ENCODE data around the gene MAP3K14.
A peak's percentile ranks its signal among the peaks of the same experiment; 100 is the strongest.

The MAP3K14 gene

DNA sequence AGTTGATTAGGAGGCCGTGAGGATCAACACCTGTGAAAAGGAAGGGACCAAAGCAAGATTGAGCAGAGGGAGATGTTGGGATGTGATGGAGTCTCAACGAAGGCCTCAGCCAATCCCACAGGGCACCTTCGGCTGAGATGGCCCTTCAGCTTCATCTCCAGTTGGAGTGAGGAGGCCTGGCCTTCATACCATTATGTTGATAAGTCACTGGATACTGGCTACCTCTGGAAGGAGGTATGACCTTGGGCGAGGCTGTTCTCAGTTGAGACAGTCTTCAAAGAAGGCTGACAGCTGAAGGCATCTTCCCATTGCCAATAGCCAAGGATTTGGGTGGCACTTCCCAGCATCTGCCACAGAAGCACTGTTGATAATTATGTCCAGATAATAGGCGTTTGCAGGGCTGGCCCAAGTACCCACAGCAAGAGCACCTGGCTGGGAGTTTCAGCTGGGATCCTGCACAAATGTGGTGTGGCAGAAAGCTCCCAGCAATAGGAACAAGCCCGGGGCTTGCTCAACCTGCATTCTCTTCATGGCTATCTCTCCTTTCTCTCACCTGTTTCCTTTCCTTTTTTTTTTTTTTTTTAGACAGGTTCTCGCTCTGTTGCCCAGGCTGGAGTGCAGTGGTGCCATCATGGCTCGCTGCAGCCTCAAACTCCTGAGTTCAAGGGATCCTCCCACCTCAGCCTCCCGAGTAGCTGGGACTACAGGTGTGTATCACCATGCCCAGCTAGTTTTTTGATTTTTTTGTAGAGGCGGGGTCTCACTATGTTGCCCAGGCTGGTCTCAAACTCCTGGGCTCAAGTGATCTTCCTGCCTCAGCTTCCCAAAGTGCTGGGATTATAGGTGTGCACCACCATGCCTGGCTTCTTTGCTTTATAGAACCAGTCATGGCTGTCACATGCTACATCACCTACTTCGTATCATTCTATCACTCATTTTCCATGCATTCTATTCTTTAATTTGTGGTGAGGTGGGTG is 18.2 kb upstream of the MAP3K14 start:
- TF ChIP-seq, protein P1, sequence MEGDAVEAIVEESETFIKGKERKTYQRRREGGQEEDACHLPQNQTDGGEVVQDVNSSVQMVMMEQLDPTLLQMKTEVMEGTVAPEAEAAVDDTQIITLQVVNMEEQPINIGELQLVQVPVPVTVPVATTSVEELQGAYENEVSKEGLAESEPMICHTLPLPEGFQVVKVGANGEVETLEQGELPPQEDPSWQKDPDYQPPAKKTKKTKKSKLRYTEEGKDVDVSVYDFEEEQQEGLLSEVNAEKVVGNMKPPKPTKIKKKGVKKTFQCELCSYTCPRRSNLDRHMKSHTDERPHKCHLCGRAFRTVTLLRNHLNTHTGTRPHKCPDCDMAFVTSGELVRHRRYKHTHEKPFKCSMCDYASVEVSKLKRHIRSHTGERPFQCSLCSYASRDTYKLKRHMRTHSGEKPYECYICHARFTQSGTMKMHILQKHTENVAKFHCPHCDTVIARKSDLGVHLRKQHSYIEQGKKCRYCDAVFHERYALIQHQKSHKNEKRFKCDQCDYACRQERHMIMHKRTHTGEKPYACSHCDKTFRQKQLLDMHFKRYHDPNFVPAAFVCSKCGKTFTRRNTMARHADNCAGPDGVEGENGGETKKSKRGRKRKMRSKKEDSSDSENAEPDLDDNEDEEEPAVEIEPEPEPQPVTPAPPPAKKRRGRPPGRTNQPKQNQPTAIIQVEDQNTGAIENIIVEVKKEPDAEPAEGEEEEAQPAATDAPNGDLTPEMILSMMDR (conservative IDR thresholded peaks at IDR 0.05; ENCODE audit: low read depth): no peak
- no peak overlapping the region for H3K27ac ChIP-seq
- ChIA-PET CTCF (interaction anchor here (0.6 kb wide), 2 partner anchors 7 to 57 kb away, joined by 4 read pairs; no protein-coding TSS in a partner anchor), POLR2A (ENCODE audit: low non-redundant PET) (no interaction called here)
- DNase-seq (ENCODE audit: low spot score): no peak

DNA sequence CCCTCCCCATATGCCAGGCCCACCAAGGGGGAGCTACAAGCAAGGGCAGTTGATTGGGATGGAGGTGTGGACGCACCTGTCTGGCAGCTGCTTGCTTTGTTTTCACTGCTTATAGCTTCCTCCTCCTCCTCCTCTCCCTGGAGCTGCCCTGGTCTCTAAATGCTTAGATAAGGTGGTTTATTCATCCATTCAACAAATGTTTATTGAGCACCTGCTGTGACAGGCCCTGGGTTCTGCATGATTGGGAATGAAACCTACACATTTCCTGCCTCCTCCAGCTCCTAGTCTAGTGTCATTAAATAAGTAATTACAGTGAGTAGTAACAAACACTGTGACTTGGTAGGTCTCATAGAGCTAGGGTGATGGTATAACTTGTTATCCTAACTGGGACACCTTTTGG is 17.4 kb upstream of the MAP3K14 start:
- ChIA-PET CTCF (interaction anchor here (0.6 kb wide), 1 partner anchor 57 kb away, joined by 4 read pairs; no protein-coding TSS in a partner anchor), POLR2A (ENCODE audit: low non-redundant PET) (no interaction called here)
- DNase-seq (ENCODE audit: low spot score): no peak
- TF ChIP-seq, protein P1 (conservative IDR thresholded peaks at IDR 0.05; ENCODE audit: low read depth): no peak
- no peak overlapping the region for H3K27ac ChIP-seq

DNA sequence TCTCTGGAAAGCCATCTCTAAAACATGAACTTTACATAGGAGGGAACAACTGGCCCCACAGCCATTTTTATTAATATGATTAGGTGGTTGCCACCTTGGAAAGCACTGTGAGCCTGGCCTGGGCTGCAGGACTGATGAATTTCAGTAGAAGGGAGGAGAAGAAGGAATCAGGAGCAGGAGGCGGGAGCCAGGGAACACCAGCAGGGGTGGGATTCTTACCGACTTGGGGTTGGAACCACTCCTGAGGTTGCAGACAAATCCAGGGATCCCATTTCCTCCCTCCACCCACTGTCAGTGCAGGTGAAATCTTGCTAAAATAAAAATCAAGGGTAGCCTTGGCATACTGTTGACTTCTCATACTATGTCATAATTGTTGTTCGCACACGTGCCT is 16.9 kb upstream of the MAP3K14 start:
- POLR2A ChIA-PET (ENCODE audit: low non-redundant PET): no interaction called here

DNA sequence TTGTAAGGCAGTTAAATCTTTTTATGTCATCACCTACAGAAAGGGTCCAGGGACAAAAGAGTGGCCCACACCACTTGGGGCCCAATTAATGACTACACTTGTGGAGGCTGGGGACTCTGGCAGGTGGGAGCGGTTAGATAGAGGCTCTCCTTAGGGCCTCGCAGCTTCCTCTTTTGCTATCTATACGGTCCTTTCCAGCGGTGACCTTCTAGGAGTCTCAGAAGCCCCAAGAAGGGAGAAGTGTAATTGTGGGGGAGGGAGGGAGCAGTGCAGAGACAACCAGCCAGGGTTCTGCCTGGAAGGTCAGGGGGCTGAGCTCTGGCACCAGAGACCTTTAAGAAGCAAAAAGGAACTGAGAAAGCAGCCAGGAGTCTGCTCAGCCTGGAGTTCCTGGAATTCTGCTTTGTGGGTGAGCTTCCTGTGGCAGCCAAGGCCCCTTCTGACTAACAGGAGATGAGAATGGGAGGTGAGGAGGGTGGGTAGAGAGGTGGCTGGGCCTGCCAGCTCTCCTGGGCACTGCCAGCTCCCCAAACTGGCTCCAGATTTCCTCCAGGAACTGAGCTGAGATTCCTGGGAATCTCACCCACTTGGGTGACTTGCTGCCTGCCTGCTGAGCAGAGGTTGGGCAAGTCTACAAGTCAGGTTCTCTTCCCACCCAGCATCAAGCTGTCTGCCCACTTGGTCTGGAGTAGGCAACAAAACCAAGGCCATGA is 16.3 kb upstream of the MAP3K14 start:
- no peak for DNase-seq (ENCODE audit: low spot score)
- CTCF ChIA-PET: interaction anchor here (0.6 kb wide), 1 partner anchor 9 kb away, joined by 4 read pairs; no protein-coding TSS in a partner anchor

More for the DNA sequence above, 16.9 kb upstream of the MAP3K14 start:
- DNase-seq (ENCODE audit: low spot score): no peak
- H3K27ac ChIP-seq: peak overlapping the region; percentile 37; the same call in 1 of the 2 replicates
- TF ChIP-seq, protein P1 (conservative IDR thresholded peaks at IDR 0.05; ENCODE audit: low read depth): no peak
- CTCF ChIA-PET: no interaction called here

DNA sequence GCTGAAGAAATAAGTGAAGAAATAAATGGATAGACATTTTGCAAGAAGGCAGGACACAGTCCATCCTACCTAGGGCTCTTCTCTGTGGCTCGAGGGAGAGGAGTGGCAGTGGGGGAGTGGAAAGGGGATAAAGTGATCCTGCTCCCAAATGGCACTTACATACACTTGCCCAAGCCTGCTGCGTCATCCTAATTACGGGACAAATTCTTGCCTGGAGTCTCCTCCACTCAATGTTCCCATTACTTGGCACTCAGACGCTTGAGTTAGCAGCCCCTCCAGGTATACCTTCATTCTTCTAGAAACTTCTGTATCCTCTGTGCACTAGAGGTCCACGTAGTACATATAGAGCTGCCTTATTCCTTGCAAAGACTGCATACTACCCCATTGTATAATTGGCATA is 15.7 kb upstream of the MAP3K14 start:
- CTCF ChIA-PET: interaction anchor here (0.6 kb wide), 1 partner anchor 8 kb away, joined by 4 read pairs; no protein-coding TSS in a partner anchor
- DNase-seq (ENCODE audit: low spot score): no peak
- POLR2A ChIA-PET (ENCODE audit: low non-redundant PET): no interaction called here
- no peak overlapping the region for H3K27ac ChIP-seq
- TF ChIP-seq, protein P1 (conservative IDR thresholded peaks at IDR 0.05; ENCODE audit: low read depth): no peak

More for the DNA sequence above, 16.3 kb upstream of the MAP3K14 start:
- POLR2A ChIA-PET (ENCODE audit: low non-redundant PET): no interaction called here
- peak overlapping the region; percentile 37; the same call in 1 of the 2 replicates for H3K27ac ChIP-seq
- TF ChIP-seq, protein P1 (conservative IDR thresholded peaks at IDR 0.05; ENCODE audit: low read depth): no peak

DNA sequence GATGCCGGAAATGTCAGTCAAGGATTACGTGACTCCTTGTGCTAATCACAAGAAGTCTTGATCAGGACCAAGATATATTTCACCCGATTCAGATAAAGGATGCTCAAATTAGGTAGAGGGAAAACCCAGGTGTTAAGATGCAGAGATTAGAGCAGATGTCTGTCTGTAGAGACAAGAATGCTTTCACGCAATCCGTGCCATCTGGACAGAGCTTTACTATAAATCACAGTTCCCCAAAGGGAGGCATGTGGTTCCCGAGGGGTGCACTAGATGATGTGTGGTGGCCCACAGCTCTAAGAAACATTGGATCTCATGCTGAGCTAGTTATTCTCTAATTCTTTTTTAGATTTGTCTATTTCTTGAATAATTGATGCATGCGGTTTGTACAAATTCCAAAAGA is 9.8 kb upstream of the MAP3K14 start:
- no peak for DNase-seq (ENCODE audit: low spot score)
- POLR2A ChIA-PET (ENCODE audit: low non-redundant PET): interaction anchor here (1.1 kb wide), 1 partner anchor 11 kb away, joined by 3 read pairs; no protein-coding TSS in a partner anchor
- TF ChIP-seq, protein P1 (conservative IDR thresholded peaks at IDR 0.05; ENCODE audit: low read depth): no peak
- CTCF ChIA-PET: interaction anchor here (0.5 to 0.6 kb wide), 3 partner anchors 13 to 109 kb away, joined by 3 to 7 read pairs (median 3); no protein-coding TSS in a partner anchor
- no peak overlapping the region for H3K27ac ChIP-seq

All from RWPE1 (cell line).